ENCODE results near the gene TPSB2. TPM values are rescaled to one million over a fixed set of nuclear protein-coding genes. Genes with fewer than 3 reads are reported as not detected.

TPSB2 gene
- total RNA-seq, 1 experiment from 2014 or later: not detected

- Histone ChIP-seq H4K20me1 (ENCODE audit: insufficient read depth) (no peaks in the 10 kb centered on the region), H3K79me2 (ENCODE audit: insufficient read depth, low read length) (no peaks in the 10 kb centered on the region), H3K4me2 (ENCODE audit: low read length) (no peak overlapping the region), H3K36me3 (ENCODE audit: control insufficient read depth in 1 of 2, insufficient read depth in 2 of 2, low read length in 2 of 2) (no peaks in the 10 kb centered on the region), H3K9ac (ENCODE audit: low read length) (no peak overlapping the region), H3K4me1 (ENCODE audit: control insufficient read depth in 1 of 2, insufficient read depth in 2 of 2, low read length in 2 of 2) (no peaks in the 10 kb centered on the region), H3K9me2 (ENCODE audit: insufficient read depth) (no peaks in the 10 kb centered on the region), H3K27ac (ENCODE audit: low read depth, low read length) (no peak overlapping the region), H3K4me3 (replicated peaks in 1 of 2; ENCODE audit: low read depth in 1 of 2, low read length in 2 of 2) (no peak overlapping the region), H3K27me3 (ENCODE audit: insufficient read depth, low read length) (no peaks in the 10 kb centered on the region), H2AFZ (ENCODE audit: low read depth, low read length, poor library complexity, severe bottlenecking) (no peak overlapping the region), H3K9me3 (ENCODE audit: control insufficient read depth in 1 of 2, insufficient read depth in 1 of 2, low read depth in 1 of 2, low read length in 2 of 2) (no peaks in the 10 kb centered on the region)
- TF ChIP-seq JUND (IDR thresholded peaks at IDR 0.05): no peak
- TF ChIP-seq ZBTB33 (IDR thresholded peaks at IDR 0.05; ENCODE audit: extremely low read depth, insufficient replicate concordance, low read length): no peak
- TF ChIP-seq SP1 (IDR thresholded peaks at IDR 0.05; ENCODE audit: low read depth): no peak
- no peak for TF ChIP-seq POLR2AphosphoS5 (IDR thresholded peaks at IDR 0.05; ENCODE audit: low read depth, low read length)
- no peak for TF ChIP-seq ATF3 (IDR thresholded peaks at IDR 0.05)
- TF ChIP-seq EZH2phosphoT487 (IDR thresholded peaks at IDR 0.05; ENCODE audit: borderline replicate concordance): no peak
- TF ChIP-seq CTCF (IDR thresholded peaks at IDR 0.05 in 2 of 3, conservative IDR thresholded peaks at IDR 0.05 in 1 of 3; ENCODE audit: borderline replicate concordance in 1 of 3, insufficient read depth in 1 of 3, low read depth in 2 of 3, low read length in 2 of 3): no peak
- TF ChIP-seq REST (IDR thresholded peaks at IDR 0.05; ENCODE audit: low read depth): no peak
- BruUV-seq (replicated peaks): no TSS peak
- no peak for DNase-seq (ENCODE audit: low read depth, low spot score)
- ChIA-PET POLR2A (no interaction called here), CTCF (no interaction called here), RAD21 (ENCODE audit: low non-redundant PET in 1 of 2, low total read pairs in 2 of 2, uncharacterized antibody in 2 of 2, unreplicated experiment in 2 of 2) (no interaction called here)
- ATAC-seq: no peak
- intact Hi-C loops (cut with micrococcal nuclease): no loop called here
Observed at GRCh38 chr16:1276580-1276878, 46.5 kb upstream of the TPSB2 start.
